Measurements from ENCODE around the gene UBR1.
"Not testable (repeated sequence)": the region's sequence is repeated elsewhere in the genome, so short reads cannot be mapped to it uniquely, and the experiment has no call there.

UBR1 gene

GRCh38 chr15:43046484-43046883 lies 59.4 kb downstream of the UBR1 start:
- no peak for DNase-seq

DNA sequence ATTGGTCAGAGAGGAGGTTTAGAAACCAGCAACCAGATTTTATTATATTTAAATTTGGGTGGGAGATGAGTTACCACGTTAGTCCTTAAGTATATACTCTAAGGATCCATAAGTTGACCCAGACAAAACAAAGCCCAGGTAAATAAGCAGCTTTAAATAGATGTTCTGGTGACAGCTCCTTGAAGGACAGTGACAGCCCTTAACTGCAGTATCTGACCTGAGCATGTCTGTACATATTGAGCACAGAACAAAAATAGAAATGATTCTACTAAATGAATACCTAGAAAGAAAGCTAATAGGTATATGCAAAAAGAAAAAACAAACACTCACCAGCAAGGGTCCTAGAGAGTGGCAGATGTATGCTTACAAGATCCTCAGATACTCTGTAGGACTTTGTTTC lies 63.0 kb downstream of the UBR1 start:
- DNase-seq, result no peak

GRCh38 chr15:43041085-43041484 lies 64.8 kb downstream of the UBR1 start:
- DNase-seq, result not testable (repeated sequence)

GRCh38 chr15:43035240-43035639 lies 70.6 kb downstream of the UBR1 start:
- DNase-seq, result not testable (repeated sequence)

- no peak for DNase-seq
These were observed 76.4 kb downstream of the UBR1 start for GRCh38 chr15:43029476-43029875.

- DNase-seq, result no peak
These were observed 80.7 kb downstream of the UBR1 start for GRCh38 chr15:43025150-43025549.

DNA sequence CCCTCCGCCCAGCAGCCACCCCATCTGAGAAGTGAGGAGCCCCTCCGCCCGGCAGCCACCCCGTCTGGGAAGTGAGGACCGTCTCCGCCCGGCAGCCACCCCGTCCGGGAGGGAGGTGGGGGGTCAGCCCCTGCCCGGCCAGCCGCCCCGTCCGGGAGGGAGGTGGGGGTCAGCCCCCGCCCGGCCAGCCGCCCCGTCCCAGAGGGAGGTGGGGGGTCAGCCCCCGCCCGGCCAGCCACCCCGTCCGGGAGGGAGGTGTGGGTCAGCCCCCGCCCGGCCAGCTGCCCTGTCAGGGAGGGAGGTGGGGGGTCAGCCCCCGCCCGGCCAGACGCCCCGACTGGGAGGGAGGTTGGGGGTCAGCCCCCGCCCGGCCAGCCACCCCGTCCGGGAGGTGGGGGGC lies 91.2 kb downstream of the UBR1 start:
- DNase-seq, result not testable (repeated sequence)

DNA sequence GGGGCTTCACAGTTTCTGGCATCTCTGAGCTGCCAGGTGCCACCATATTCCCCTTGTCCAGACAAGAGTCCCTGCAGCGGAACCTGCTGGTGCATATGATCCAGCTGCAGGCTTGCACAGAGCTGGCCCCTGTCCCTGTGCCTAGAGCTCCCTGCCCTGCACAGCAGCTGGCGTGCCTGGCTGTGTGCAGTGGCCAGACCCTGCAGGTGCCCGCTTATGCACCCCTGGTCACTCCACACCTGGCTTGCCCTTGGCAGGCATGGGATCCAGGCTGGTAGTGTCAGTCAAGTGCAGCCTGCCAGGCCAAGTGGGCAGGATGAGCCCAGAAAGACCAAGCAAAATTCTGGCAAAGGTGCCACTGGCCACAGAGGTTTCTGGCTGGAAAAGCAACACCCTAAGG lies 96.6 kb downstream of the UBR1 start:
- DNase-seq, result no peak

- no peak for DNase-seq
These were observed 97.7 kb downstream of the UBR1 start for GRCh38 chr15:43008150-43008549.

- no peak for DNase-seq
These were observed 98.3 kb downstream of the UBR1 start for GRCh38 chr15:43007551-43007950.

- DNase-seq, result no peak
These were observed 98.8 kb downstream of the UBR1 start for GRCh38 chr15:43006991-43007390.

- not testable (repeated sequence) for DNase-seq
These were observed 100.8 kb downstream of the UBR1 start for GRCh38 chr15:43004886-43005595.

GRCh38 chr15:42999201-42999779 lies 106.5 kb downstream of the UBR1 start:
- DNase-seq, result no peak

GRCh38 chr15:42996871-42997270 lies 109.0 kb downstream of the UBR1 start:
- DNase-seq, result no peak

DNA sequence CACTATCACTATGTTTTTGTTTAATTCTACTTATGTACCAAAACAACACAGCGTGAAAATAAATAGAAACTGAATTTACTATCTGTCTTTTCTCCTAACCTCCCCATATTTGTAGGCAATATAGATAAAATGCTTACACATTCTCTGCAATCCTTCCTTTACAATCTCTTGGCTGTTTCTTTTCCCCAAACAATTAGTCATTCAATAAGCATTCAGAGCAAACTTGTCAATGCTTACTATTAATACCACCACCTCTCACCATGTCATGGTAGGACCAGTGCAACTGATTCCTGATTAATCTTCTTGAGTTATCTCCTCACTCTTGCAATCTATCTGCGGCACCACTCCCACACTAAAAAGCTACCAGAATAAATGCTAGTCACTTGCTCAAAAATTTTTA lies 111.3 kb downstream of the UBR1 start:
- no peak for DNase-seq

- no peak for DNase-seq
These were observed 113.2 kb downstream of the UBR1 start for GRCh38 chr15:42992626-42993025.

DNA sequence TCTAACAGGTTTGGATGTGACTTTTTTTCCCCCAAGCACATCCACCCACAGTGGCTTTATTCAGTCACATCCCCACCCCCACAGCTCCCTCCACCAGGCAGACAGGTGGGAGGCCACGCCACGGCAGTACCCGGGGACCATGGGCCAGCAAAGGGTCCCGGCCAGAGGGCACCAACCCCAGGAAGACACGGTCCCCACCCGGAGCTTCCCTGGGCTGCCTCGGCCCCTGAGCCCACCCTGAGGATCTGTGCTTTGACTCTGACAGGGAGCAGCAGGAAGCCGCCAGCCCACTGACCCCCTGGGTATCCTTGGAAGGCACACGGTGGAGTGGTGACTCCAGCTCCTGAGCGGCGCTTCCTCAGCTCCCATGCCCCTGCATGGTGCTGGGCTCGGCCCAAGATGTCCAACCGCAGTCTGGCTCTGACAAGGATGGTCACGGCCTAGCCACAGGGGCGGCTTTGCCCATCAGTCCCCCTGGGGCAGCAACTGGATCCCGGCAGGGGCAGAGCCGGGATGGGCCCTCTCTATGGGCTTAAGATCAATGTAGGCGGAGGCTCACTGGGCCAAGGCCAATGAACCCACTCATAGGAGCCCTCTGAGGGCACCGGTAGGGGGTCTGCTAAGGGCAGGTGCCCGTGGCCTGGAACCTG lies 119.0 kb downstream of the UBR1 start:
- DNase-seq, result no peak

GRCh38 chr15:42984493-42985034 lies 121.3 kb downstream of the UBR1 start:
- DNase-seq, result no peak

DNA sequence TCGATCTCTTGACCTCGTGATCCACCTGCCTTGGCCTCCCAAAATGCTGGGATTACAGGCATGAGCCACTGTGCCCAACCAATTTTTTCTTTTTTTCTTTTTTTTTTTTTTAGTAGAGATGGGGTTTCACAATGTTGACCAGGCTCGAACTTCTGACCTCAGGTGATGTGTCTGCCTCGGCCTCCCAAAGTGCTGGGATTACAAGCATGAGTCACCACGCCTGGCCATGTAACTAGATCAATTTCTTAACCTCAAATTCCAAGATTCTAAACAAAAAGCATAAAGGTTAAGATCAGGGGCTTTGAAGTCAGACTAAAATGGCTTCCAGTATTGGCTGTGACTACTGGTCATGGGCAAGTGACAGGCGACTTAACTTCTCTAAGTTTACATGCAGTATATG lies 126.7 kb downstream of the UBR1 start:
- not testable (repeated sequence) for DNase-seq

GRCh38 chr15:42974202-42974862 lies 131.5 kb downstream of the UBR1 start:
- DNase-seq, result no peak

DNA sequence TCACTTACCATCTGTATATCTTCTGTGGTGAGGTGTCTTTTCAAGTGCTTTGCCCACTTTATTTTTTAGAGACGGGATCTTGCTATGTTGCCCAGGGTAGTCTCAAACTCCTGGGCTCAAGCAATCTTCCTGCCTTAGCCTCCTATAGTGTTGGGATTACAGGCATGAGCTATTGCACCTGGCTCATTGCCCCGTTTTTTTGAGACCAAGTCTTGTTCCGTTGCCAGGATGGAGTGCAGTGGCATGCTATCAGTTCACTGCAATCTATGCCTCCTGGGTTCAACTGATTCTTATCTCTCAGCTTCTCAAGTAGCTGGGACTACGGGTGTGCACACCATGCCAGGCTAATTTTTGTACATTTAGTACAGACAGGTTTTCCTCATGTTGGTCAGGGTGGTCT lies 132.7 kb downstream of the UBR1 start:
- no peak for DNase-seq

DNA sequence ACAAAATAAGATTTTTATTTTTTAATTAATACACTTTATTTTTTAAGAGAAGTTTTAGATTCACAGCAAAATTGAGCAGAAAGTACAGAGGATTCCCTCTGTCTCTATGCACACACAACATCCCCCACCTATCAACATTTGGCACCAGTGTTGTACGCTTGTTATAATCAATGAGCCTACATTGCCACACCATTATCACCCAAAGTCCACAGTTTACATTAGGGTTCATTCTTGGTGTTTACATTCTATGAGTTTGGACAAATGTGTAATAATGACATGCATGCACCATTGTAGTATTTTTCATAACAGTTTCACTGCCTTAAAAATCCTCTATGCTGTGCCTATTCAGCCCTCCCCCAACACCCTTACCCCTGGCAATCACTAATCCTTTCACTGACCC lies 134.0 kb downstream of the UBR1 start:
- no peak for DNase-seq

DNA sequence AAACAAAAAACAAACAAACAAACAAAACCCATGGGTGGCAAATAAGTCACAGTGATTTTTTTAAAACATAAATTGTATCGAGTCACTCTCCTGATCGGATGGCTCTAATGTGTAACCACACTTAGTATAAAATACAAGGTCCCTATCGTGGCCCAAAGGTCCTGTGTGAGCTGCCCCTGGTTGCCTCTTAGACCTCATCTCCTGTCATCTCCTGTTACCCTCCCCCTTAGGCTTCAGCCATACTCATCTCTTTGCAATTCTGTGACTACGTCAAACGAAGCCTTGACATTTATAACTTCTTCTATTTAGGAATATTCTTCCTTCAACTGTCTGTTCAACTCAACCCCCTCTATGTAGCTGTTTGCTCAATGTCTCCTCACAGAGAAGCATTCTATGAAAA lies 141.4 kb downstream of the UBR1 start:
- no peak for DNase-seq

- DNase-seq, result no peak
These were observed 150.3 kb downstream of the UBR1 start for GRCh38 chr15:42955518-42955917.
